GM23338 (cell line): ENCODE results near the gene PYGO1. TPM values are rescaled to one million over a fixed set of nuclear protein-coding genes. Genes with fewer than 3 reads are reported as not detected.

ENCODE experiments used
- ATAC-seq: fragments of 200-7000 bp; cut with Tn5 transposase; 3 replicates; pipeline ENCODE4 v1.9.1; 2020
- DNase-seq: peaks from one replicate; pipeline ENCODE4 v3.0.0-alpha.2; 2015; ENCODE audit warnings: low spot score
- H2AFZ ChIP-seq: fragments of 200-600 bp; sonication (generic); 2 replicates; pipeline ENCODE4 v1.8.0; 2016; ENCODE audit warnings: antibody characterized with exemption, mild to moderate bottlenecking, moderate library complexity
- H3F3A ChIP-seq: fragments of 200-600 bp; sonication (generic); replicated peaks from 2 replicates; pipeline ENCODE4 v1.8.0; 2017; ENCODE audit warnings: antibody characterized with exemption, mixed run types, low read depth
- H3K27ac ChIP-seq: fragments of 200-600 bp; sonication (generic); 2 replicates; pipeline ENCODE4 v1.6.1; 2016; ENCODE audit warnings: low read depth
- H3K27me3 ChIP-seq: fragments of 200-600 bp; sonication (generic); 2 replicates; pipeline ENCODE4 v1.8.0; 2016; ENCODE audit warnings: mild to moderate bottlenecking, mixed run types, moderate library complexity; ENCODE audit not compliant: insufficient read depth
- H3K36me3 ChIP-seq: fragments of 200-600 bp; sonication (generic); 2 replicates; pipeline ENCODE4 v1.8.0; 2016; ENCODE audit warnings: mild to moderate bottlenecking; ENCODE audit not compliant: insufficient read depth
- H3K4me1 ChIP-seq: fragments of 200-600 bp; sonication (generic); 2 replicates; pipeline ENCODE4 v1.8.0; 2016; ENCODE audit warnings: mild to moderate bottlenecking, moderate library complexity; ENCODE audit not compliant: insufficient read depth
- H3K4me2 ChIP-seq: fragments of 200-600 bp; sonication (generic); 2 replicates; pipeline ENCODE4 v1.7.1; 2017; ENCODE audit warnings: mixed run types
- H3K4me3 ChIP-seq: fragments of 200-600 bp; sonication (generic); 2 replicates; pipeline ENCODE4 v1.6.1; 2016; ENCODE audit warnings: mixed run types
- H3K79me2 ChIP-seq: fragments of 200-600 bp; sonication (generic); replicated peaks from 2 replicates; pipeline ENCODE4 v1.8.0; 2017; ENCODE audit warnings: mild to moderate bottlenecking; ENCODE audit not compliant: insufficient read depth
- H3K9me2 ChIP-seq: fragments of 200-600 bp; sonication (generic); 2 replicates; pipeline ENCODE4 v1.8.0; 2017; ENCODE audit not compliant: insufficient read depth
- H4K20me1 ChIP-seq: fragments of 200-600 bp; sonication (generic); replicated peaks from 2 replicates; pipeline ENCODE4 v1.8.0; 2017; ENCODE audit warnings: mild to moderate bottlenecking; ENCODE audit not compliant: insufficient read depth
- H3K27ac Mint-ChIP-seq: 2 replicates; pipeline ENCODE4 v1.8.0; 2020; ENCODE audit warnings: inconsistent platforms, mild to moderate bottlenecking, moderate library complexity, mixed read lengths
- H3K27me3 Mint-ChIP-seq: 3 replicates; pipeline ENCODE4 v1.8.0; 2022; ENCODE audit warnings: low read depth, mild to moderate bottlenecking, moderate library complexity, mixed read lengths, inconsistent platforms; ENCODE audit not compliant: insufficient read depth, poor library complexity
- H3K36me3 Mint-ChIP-seq: 3 replicates; pipeline ENCODE4 v1.8.0; 2021; ENCODE audit warnings: low read depth, mild to moderate bottlenecking, inconsistent platforms, moderate library complexity, mixed read lengths
- H3K4me1 Mint-ChIP-seq: 3 replicates; pipeline ENCODE4 v1.8.0; 2020; ENCODE audit warnings: mild to moderate bottlenecking, inconsistent platforms, mixed read lengths
- H3K4me3 Mint-ChIP-seq: 3 replicates; pipeline ENCODE4 v1.8.0; 2021; ENCODE audit warnings: moderate library complexity, mild to moderate bottlenecking, inconsistent platforms, mixed read lengths
- H3K9me3 Mint-ChIP-seq: 3 replicates; pipeline ENCODE4 v1.8.0; 2020; ENCODE audit warnings: moderate library complexity, mild to moderate bottlenecking, inconsistent platforms, mixed read lengths
- CREB1 ChIP-seq: fragments of 250-450 bp; sonication (Bioruptor Pico); IDR thresholded peaks from 2 replicates; pipeline ENCODE4 v1.5.0; 2020; ENCODE audit warnings: low read depth, mild to moderate bottlenecking, moderate library complexity
- CTCF ChIP-seq, 2 experiments: fragments of 200-600 bp in 1 of 2; sonication (generic) in 1 of 2; conservative IDR thresholded peaks; 2 replicates each; pipeline versions ENCODE4 v1.5.1 to v1.6.1; 2016 to 2017; ENCODE audit warnings: antibody characterized with exemption in 2 of 2, low read depth in 2 of 2, mild to moderate bottlenecking in 2 of 2, moderate library complexity in 1 of 2
- EZH2 ChIP-seq: fragments of 200-600 bp; sonication (generic); IDR thresholded peaks from one replicate; pipeline ENCODE4 v1.8.0; 2017; ENCODE audit warnings: antibody characterized with exemption, mild to moderate bottlenecking, low read depth; ENCODE audit not compliant: unreplicated experiment
- EZH2phosphoT487 ChIP-seq: fragments of 200-600 bp; sonication (generic); IDR thresholded peaks from one replicate; pipeline ENCODE4 v1.8.1; 2018; ENCODE audit warnings: antibody characterized with exemption; ENCODE audit not compliant: unreplicated experiment
- NANOG ChIP-seq: IDR thresholded peaks from 2 replicates; pipeline ENCODE4 v1.6.1; 2016; ENCODE audit warnings: antibody characterized with exemption, borderline replicate concordance
- STAT1 ChIP-seq: IDR thresholded peaks from one replicate; pipeline ENCODE4 v1.6.1; 2016; ENCODE audit warnings: antibody characterized with exemption; ENCODE audit not compliant: unreplicated experiment
- ZNF114 ChIP-seq: fragments of 250-450 bp; sonication (Bioruptor Pico); IDR thresholded peaks from 2 replicates; pipeline ENCODE4 v1.5.0; 2020; ENCODE audit warnings: mild to moderate bottlenecking, moderate library complexity
- ZNF331 ChIP-seq: fragments of 250-450 bp; sonication (Bioruptor Pico); IDR thresholded peaks from 2 replicates; pipeline ENCODE4 v1.5.0; 2020; ENCODE audit warnings: low read depth, mild to moderate bottlenecking, moderate library complexity
- polyA plus RNA-seq: library from polyadenylated mRNA; unstranded; fragments of >200 nt; fragmentation: Nextera tagmentation; extraction: Ambion mirVana; gene quantifications from 2 replicates; pipeline ENCODE4 v1.2.1, GENCODE V29; 2016
- total RNA-seq: library from RNA; depleted of rRNA; stranded (reverse); fragments of >200 nt; shearing (Covaris generic); gene quantifications from 2 replicates; pipeline ENCODE4 v1.2.3, GENCODE V29; 2014
- TF ChIP-seq, protein P1 (sequence below): IDR thresholded peaks from 2 replicates; pipeline ENCODE4 v1.6.1; 2016; ENCODE audit warnings: antibody characterized with exemption
- TF ChIP-seq, protein P2 (sequence below): IDR thresholded peaks from one replicate; pipeline ENCODE4 v1.6.1; 2018; ENCODE audit warnings: antibody characterized with exemption; ENCODE audit not compliant: unreplicated experiment

The PYGO1 gene
- total and polyA plus RNA-seq, 2 experiments from 2014 or later: 0.18 to 0.52 TPM

- Histone ChIP-seq H3K4me3 (no peak overlapping the region), H3K36me3 (no peaks in the 10 kb centered on the region; the same call in 1 of the 2 replicates), H2AFZ (peak overlapping the region; percentile 84), H3K79me2 (no peaks in the 10 kb centered on the region), H3K27ac (no peak overlapping the region), H4K20me1 (no peaks in the 10 kb centered on the region), H3F3A (no peaks in the 10 kb centered on the region), H3K9me2 (no peaks in the 10 kb centered on the region), H3K4me2 (no peak overlapping the region), H3K4me1 (no peaks in the 10 kb centered on the region), H3K27me3 (no peaks in the 10 kb centered on the region)
- TF ChIP-seq NANOG (no peak), STAT1 (no peak), CTCF (conservative IDR thresholded peaks at IDR 0.05; ENCODE audit: low read depth in 2 of 2) (peak; percentile 30 to 43; a peak in 3 of 4 replicates)
- H3K4me3 Mint-ChIP-seq: no peak overlapping the region
- H3K9me3 Mint-ChIP-seq: no peaks in the 10 kb centered on the region
- DNase-seq (peak; percentile 40), ATAC-seq (peak; percentile 74)
- H3K27ac Mint-ChIP-seq: no peak overlapping the region
- no peaks in the 10 kb centered on the region for H3K36me3 Mint-ChIP-seq
- H3K27me3 Mint-ChIP-seq: peaks cover 4% of the 10 kb centered on the region
- no peaks in the 10 kb centered on the region; the same call in 2 of the 3 replicates for H3K4me1 Mint-ChIP-seq
Measured at GRCh38 chr15:55627730-55628368, 39.7 kb upstream of the PYGO1 start.

- H3K27me3 ChIP-seq: no peaks in the 10 kb centered on the region
- H2AFZ ChIP-seq: no peak overlapping the region
- H3K79me2 ChIP-seq: no peaks in the 10 kb centered on the region
- no peaks in the 10 kb centered on the region for H3K36me3 ChIP-seq
- H3K27ac ChIP-seq: no peak overlapping the region
- peaks cover 2% of the 10 kb centered on the region for H3K27me3 Mint-ChIP-seq
- H4K20me1 ChIP-seq: no peaks in the 10 kb centered on the region
- DNase-seq (no peak), ATAC-seq (no peak)
- no peak overlapping the region for H3K4me2 ChIP-seq
- H3K4me1 Mint-ChIP-seq: peaks cover 6% of the 10 kb centered on the region; the same call in 2 of the 3 replicates
- no peak overlapping the region for H3K4me3 Mint-ChIP-seq
- H3F3A ChIP-seq: no peaks in the 10 kb centered on the region
- TF ChIP-seq NANOG (no peak), STAT1 (no peak), EZH2phosphoT487 (no peak)
- no peak overlapping the region for H3K27ac Mint-ChIP-seq
- no peak overlapping the region for H3K4me3 ChIP-seq
- H3K9me2 ChIP-seq: no peaks in the 10 kb centered on the region
- no peaks in the 10 kb centered on the region for H3K9me3 Mint-ChIP-seq
- no peaks in the 10 kb centered on the region for H3K36me3 Mint-ChIP-seq
- no peaks in the 10 kb centered on the region for H3K4me1 ChIP-seq
Measured at GRCh38 chr15:55619783-55620182, 31.6 kb upstream of the PYGO1 start.

- no peak overlapping the region for H3K4me2 ChIP-seq
- no peak overlapping the region for H3K27ac ChIP-seq
- Mint-ChIP-seq H3K36me3 (no peaks in the 10 kb centered on the region), H3K4me1 (peaks cover 15% of the 10 kb centered on the region), H3K27ac (no peak overlapping the region), H3K4me3 (no peak overlapping the region), H3K9me3 (no peaks in the 10 kb centered on the region), H3K27me3 (peaks cover 2% of the 10 kb centered on the region)
- DNase-seq (no peak), ATAC-seq (no peak; the same call in 2 of the 3 replicates)
- TF ChIP-seq EZH2 (no peak), NANOG (no peak), ZNF114 (CRISPR knock-in tag) (no peak), CREB1 (CRISPR knock-in tag) (no peak), ZNF331 (no peak), CTCF (conservative IDR thresholded peaks at IDR 0.05; ENCODE audit: low read depth in 2 of 2) (no peak)
- TF ChIP-seq, protein P1, sequence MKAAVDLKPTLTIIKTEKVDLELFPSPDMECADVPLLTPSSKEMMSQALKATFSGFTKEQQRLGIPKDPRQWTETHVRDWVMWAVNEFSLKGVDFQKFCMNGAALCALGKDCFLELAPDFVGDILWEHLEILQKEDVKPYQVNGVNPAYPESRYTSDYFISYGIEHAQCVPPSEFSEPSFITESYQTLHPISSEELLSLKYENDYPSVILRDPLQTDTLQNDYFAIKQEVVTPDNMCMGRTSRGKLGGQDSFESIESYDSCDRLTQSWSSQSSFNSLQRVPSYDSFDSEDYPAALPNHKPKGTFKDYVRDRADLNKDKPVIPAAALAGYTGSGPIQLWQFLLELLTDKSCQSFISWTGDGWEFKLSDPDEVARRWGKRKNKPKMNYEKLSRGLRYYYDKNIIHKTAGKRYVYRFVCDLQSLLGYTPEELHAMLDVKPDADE: no peak
- TF ChIP-seq, protein P2, sequence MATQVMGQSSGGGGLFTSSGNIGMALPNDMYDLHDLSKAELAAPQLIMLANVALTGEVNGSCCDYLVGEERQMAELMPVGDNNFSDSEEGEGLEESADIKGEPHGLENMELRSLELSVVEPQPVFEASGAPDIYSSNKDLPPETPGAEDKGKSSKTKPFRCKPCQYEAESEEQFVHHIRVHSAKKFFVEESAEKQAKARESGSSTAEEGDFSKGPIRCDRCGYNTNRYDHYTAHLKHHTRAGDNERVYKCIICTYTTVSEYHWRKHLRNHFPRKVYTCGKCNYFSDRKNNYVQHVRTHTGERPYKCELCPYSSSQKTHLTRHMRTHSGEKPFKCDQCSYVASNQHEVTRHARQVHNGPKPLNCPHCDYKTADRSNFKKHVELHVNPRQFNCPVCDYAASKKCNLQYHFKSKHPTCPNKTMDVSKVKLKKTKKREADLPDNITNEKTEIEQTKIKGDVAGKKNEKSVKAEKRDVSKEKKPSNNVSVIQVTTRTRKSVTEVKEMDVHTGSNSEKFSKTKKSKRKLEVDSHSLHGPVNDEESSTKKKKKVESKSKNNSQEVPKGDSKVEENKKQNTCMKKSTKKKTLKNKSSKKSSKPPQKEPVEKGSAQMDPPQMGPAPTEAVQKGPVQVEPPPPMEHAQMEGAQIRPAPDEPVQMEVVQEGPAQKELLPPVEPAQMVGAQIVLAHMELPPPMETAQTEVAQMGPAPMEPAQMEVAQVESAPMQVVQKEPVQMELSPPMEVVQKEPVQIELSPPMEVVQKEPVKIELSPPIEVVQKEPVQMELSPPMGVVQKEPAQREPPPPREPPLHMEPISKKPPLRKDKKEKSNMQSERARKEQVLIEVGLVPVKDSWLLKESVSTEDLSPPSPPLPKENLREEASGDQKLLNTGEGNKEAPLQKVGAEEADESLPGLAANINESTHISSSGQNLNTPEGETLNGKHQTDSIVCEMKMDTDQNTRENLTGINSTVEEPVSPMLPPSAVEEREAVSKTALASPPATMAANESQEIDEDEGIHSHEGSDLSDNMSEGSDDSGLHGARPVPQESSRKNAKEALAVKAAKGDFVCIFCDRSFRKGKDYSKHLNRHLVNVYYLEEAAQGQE: no peak
- peaks cover 9% of the 10 kb centered on the region; the same call in 1 of the 2 replicates for H3K4me1 ChIP-seq
- no peaks in the 10 kb centered on the region for H3K27me3 ChIP-seq
- H4K20me1 ChIP-seq: no peaks in the 10 kb centered on the region
- no peaks in the 10 kb centered on the region for H3K9me2 ChIP-seq
- no peak overlapping the region for H3K4me3 ChIP-seq
- no peaks in the 10 kb centered on the region for H3F3A ChIP-seq
- no peak overlapping the region for H2AFZ ChIP-seq
- H3K36me3 ChIP-seq: no peaks in the 10 kb centered on the region
- no peaks in the 10 kb centered on the region for H3K79me2 ChIP-seq
Measured at GRCh38 chr15:55618387-55618786, 30.2 kb upstream of the PYGO1 start.
